Activated T-cell treated with anti-CD3 and anti-CD28 coated beads, Interleukin-2, amount 50 U/mL, for 72 hours (primary cell): ENCODE measurements around the gene SLC46A2. TPM values are rescaled to one million over a fixed set of nuclear protein-coding genes. Genes with fewer than 3 reads are reported as not detected.

Experiments
- total RNA-seq, 2 donors: library from RNA; stranded (reverse); gene quantifications; one replicate each; pipeline ENCODE4 v1.2.3, GENCODE V29; 2022

Gene SLC46A2
- total RNA-seq, 2 donors from 2014 or later: not detected

Other genes starting within 250 kb of the SLC46A2 start
- 10 to 100 TPM; 34.7 to 43.5 TPM for gene INIP, start 172.8 kb downstream of the SLC46A2 start, total RNA-seq
- gene SNX30, start 140.1 kb downstream of the SLC46A2 start, total RNA-seq: 1 to 10 TPM; 5.1 to 5.4 TPM
- gene ZNF883, start 121.3 kb upstream of the SLC46A2 start, total RNA-seq: under 1 TPM; 0.49 to 0.89 TPM
- 1 to 10 TPM; 1.2 to 2.1 TPM for gene ZFP37, start 165.8 kb upstream of the SLC46A2 start, total RNA-seq